ENCODE data around the gene CD2BP2. TPM values are rescaled to one million over a fixed set of nuclear protein-coding genes. Genes with fewer than 3 reads are reported as not detected.

CD2BP2 gene
- total and polyA plus RNA-seq, 8 donors: 24.8 to 36.5 (median 30.7) TPM

DNA sequence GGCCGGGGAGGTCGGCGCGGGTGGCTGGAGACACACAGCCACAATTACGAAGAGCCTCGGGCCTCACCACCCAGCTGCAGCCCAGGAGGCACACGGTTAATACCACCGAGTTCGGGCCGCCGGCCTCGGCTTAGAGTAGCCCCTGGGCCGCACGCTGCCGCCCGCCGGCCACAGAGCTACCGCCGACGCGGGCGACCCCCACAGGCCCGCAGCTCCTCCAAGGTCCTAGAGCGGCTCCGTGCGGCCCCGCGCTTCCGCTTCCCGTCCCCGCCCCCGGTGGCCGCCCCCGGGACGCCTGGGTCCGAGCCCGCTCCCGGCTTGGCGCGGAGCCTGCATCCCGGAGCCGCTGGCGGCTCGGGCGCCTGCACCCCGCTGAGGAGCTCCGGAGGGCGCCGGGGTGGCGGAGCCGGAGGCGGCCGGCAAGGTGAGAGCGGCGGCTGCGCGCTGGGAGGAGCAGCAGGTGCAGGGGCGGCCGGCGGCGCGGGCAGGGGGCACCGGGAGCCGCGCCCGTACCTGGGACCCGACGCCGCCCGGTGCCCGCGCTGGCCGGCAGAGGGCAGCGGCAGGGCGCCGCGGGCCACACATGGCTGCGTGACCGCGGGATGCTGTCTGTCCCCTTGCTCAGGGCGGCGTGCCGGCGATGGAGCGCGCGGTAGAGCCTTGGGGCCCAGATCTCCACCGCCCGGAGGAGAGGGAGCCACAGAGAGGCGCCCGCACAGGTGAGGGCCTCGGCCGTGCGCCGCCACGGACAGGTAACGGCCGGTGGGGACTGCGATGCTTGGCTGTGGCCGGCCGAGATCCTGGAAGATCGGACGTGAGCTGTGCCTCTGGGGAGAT, 40.3 kb upstream of the CD2BP2 start, which contains the start of gene ZNF48:
Gene ZNF48, plus strand, starts transcription at position 266 of the 837 bp plus-strand sequence. Its CDS starts 375 bp downstream, at position 641.
- TF ChIP-seq, protein P1, sequence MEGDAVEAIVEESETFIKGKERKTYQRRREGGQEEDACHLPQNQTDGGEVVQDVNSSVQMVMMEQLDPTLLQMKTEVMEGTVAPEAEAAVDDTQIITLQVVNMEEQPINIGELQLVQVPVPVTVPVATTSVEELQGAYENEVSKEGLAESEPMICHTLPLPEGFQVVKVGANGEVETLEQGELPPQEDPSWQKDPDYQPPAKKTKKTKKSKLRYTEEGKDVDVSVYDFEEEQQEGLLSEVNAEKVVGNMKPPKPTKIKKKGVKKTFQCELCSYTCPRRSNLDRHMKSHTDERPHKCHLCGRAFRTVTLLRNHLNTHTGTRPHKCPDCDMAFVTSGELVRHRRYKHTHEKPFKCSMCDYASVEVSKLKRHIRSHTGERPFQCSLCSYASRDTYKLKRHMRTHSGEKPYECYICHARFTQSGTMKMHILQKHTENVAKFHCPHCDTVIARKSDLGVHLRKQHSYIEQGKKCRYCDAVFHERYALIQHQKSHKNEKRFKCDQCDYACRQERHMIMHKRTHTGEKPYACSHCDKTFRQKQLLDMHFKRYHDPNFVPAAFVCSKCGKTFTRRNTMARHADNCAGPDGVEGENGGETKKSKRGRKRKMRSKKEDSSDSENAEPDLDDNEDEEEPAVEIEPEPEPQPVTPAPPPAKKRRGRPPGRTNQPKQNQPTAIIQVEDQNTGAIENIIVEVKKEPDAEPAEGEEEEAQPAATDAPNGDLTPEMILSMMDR (IDR thresholded peaks at IDR 0.05): no peak
- ATAC-seq (peak; percentile 94 to 97 (median 94)), DNase-seq (peak; percentile 88 to 97 (median 91)), FAIRE-seq (no peak)
- H3K27ac ChIP-seq: peak within 1 kb of the TSS; percentile 42 to 68 (median 54)
- H3K36me3 ChIP-seq: peaks cover 0 to 9% (median 0%) of the 10 kb centered on the region in 3 donors
- H3K9me3 ChIP-seq: no peaks in the 10 kb centered on the region
- H3K4me1 ChIP-seq: peaks cover 0 to 8% (median 6%) of the 10 kb centered on the region in 3 donors
- H3K27me3 ChIP-seq: no peaks in the 10 kb centered on the region
- intact Hi-C loops (cut with DNase I): no loop called here
- peak within 1 kb of the TSS; percentile 59 to 89 (median 76) for H3K4me3 ChIP-seq
- WGBS, 2 donors: 1% methylated on average over 64 to 103 of the region's 103 CpGs

- DNase-seq: no peak
These were observed 39.6 kb upstream of the CD2BP2 start for GRCh38 chr16:30394592-30395154.

GRCh38 chr16:30383521-30383920, 28.4 kb upstream of the CD2BP2 start:
- DNase-seq: no peak
- TF ChIP-seq, protein P1 (IDR thresholded peaks at IDR 0.05): no peak
- WGBS, 2 donors: 38 to 50% methylated on average over 2 of the region's 2 CpGs
- Histone ChIP-seq H3K4me1 (peaks cover 0 to 4% (median 0%) of the 10 kb centered on the region in 3 donors), H3K9me3 (no peaks in the 10 kb centered on the region), H3K36me3 (no peaks in the 10 kb centered on the region), H3K4me3 (no peak overlapping the region), H3K27me3 (no peaks in the 10 kb centered on the region), H3K27ac (no peak overlapping the region)
- no peak for ATAC-seq
- FAIRE-seq: no peak
- intact Hi-C loops (cut with DNase I): no loop called here

More at GRCh38 chr16:30394592-30395154, 39.6 kb upstream of the CD2BP2 start:
- Histone ChIP-seq H3K9me3 (no peaks in the 10 kb centered on the region), H3K4me3 (peak overlapping the region; percentile 59 to 89 (median 76)), H3K27ac (peak overlapping the region; percentile 42 to 68 (median 54)), H3K36me3 (peaks cover 0 to 9% (median 0%) of the 10 kb centered on the region in 3 donors), H3K4me1 (peaks cover 0 to 8% (median 6%) of the 10 kb centered on the region in 3 donors), H3K27me3 (no peaks in the 10 kb centered on the region)
- ATAC-seq (peak; percentile 1 to 13 (median 12)), FAIRE-seq (no peak)
- intact Hi-C loops (cut with DNase I): no loop called here
- TF ChIP-seq, protein P1 (IDR thresholded peaks at IDR 0.05): no peak
- 4 to 6% methylated on average over 30 to 31 of the region's 31 CpGs for WGBS, 2 donors

DNA sequence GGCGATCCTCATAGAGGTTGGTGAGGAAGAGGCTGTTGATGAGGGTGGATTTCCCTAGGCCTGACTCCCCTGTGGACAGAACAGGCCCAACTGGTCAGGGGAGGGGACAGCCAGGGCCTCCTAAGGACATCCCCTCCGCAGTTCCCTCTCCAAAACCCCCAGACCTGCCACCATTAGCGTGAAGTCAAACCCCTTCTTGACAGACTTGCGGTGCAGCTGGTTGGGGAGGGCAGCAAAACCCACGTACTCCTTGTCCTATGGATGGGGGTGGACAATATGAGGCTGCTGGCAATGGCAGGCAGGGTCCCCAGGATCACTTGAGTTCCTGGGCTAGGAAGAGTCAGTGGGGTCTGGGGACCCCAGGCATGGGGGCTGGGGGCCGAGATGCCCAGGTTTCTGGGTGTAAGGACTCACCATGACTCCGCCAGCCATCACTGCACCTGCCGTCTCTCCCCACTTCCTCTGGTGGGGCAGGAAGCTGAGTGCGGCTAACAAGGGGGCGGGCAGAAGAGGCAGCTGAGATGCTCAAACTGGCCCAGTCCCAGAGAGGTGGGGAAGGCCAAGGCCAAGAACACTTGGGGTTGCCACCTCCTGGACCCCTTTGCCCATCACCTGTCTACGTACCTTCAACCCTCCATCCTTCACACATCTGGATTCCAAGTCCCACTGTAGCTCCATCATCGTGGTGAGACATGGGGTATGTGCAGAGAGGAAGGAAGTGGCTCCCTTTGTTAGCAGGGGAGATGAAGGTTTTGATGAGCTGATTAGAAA, 27.2 kb upstream of the CD2BP2 start, which contains the start of gene SEPTIN1:
Gene SEPTIN1, minus strand, starts transcription at position 451 of the 771 bp plus-strand sequence. Its CDS starts 19 bp downstream, at position 432.
- 59 to 62% methylated on average over 12 of the region's 12 CpGs for WGBS, 2 donors
- no peaks in the 10 kb centered on the region for H3K27me3 ChIP-seq
- no peak within 1 kb of the TSS for H3K4me3 ChIP-seq
- intact Hi-C loops (cut with DNase I): no loop called here
- DNase-seq: no peak
- no peak for FAIRE-seq
- no peaks in the 10 kb centered on the region for H3K36me3 ChIP-seq
- H3K4me1 ChIP-seq: peaks cover 0 to 4% (median 0%) of the 10 kb centered on the region in 3 donors
- no peak for ATAC-seq
- H3K9me3 ChIP-seq: no peaks in the 10 kb centered on the region
- H3K27ac ChIP-seq: no peak within 1 kb of the TSS
- TF ChIP-seq, protein P1 (IDR thresholded peaks at IDR 0.05): no peak
